HG03159 (cell line): ENCODE results near the gene ADM2.

Experiments
- ATAC-seq: cut with Tn5 transposase; IDR thresholded peaks from one replicate; pipeline ENCODE4 v1.9.1; 2021; ENCODE audit warnings: mild to moderate bottlenecking, moderate library complexity; ENCODE audit not compliant: unreplicated experiment

The ADM2 gene

DNA sequence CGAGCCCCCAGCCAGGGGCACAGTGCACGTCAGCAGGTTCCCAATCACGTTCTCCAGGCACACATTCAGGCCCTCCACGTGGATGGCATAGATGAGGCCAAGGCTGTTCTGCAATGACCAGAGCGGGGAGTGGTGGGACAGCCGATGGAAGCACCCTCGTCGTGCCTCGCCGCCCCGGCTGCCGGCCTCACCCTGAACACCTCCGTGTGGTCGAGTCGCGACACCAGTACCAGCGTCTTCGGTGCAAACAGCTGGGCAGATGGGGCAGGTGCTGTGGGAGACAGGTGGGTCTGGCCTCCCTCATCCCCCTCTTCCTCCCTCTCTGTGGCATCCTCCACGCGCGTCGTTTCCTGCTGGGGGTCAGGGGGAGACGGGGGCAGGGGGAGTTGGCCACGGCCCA lies 14.0 kb upstream of the ADM2 start:
- no peak for ATAC-seq

DNA sequence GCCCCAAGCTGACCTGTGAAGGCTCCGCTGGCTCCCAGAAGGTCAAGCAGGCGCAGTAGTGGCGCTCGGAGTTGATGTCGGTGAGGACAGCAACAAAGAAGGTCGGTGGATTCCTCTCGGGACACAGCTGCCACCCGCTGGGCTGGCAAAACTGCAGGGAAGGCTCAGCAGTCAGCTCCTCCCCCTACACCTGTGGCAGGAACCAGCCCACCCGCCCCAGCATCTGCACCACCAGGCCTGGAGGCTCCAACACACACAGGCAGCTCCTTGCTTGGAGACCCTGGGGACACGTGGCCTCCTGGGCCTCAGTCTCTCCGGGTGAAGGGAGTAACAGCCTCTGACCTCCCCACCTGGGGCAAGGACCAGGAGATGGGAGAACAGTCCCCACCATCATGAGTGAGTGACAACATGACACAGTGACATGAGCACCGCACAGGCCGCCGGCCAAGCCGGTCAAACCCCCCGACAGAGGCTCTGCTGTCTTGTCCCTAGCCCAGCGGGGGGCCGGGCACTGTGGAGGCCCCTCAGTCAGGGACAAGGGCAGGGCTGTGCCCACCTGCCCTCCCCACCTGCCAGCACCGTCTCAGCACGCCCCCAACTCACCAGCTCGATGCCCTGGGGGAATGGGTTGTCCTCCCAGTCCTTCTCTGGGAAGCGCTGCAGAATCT lies 13.4 kb upstream of the ADM2 start:
- ATAC-seq, result no peak

DNA sequence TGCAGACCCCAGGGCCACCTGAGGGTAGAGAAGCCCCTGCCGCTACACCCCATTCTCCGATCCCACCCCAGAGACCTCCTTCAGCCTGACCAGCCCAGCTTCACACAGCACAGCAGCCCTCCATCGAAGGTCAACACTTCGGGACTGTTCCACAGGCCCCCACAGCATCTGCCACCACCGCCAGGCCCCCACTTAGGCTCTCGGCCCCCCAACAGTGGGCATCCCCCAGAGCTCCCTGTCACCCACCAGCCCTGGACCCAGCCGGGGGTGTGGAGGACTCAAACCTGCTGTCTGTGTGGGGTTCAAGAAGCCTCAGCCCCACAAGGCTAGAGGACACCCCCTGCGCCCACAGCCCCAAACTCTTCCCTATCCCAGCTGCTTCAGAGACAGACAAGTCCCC lies 12.7 kb upstream of the ADM2 start:
- no peak for ATAC-seq

GRCh38 chr22:50469377-50470305 lies 11.7 kb upstream of the ADM2 start:
- ATAC-seq, result peak; percentile 56

DNA sequence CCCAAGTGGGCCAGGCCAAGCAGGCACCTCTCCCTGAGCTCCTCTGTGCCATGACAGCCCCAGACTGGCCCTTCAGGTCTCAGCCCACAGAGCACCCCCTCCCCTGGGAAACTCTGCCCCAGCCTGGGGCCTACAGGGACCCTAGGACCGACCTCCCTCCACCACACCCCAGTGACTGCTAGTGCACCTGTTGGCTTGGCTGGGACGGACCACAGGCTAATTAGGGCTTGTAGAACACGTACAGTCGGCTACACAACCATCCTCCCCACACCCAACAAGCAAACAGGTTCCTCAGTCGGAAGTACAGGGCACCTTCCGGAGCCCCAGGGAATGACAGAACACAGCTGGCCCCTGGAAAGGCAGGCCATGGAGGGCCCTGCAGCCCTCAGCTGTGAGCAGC lies 10.9 kb upstream of the ADM2 start:
- peak; percentile 7 for ATAC-seq

- no peak for ATAC-seq
Measured at GRCh38 chr22:50471197-50471847, 10.0 kb upstream of the ADM2 start.

GRCh38 chr22:50471962-50472361 lies 9.4 kb upstream of the ADM2 start:
- no peak for ATAC-seq

DNA sequence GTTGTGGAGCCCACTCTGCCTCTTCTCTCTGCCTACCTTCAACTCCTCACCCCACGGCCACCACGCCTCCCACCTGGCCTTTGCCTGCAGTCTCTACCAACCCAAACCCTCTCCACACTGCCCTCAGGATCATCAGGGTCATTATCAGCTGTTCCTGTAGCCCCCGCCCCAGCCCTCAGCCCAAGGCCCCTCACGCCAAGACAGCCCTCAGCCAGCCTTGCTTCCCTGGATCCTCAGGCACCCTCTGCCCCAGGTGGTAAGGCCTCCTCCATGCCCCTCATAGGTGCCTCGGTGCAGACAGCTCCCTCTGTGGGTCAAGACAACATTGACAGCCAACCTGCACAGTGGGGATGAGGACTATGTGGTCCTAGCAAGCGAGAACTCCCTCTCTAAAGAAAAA lies 8.3 kb upstream of the ADM2 start:
- no peak for ATAC-seq

GRCh38 chr22:50473855-50474671 lies 7.3 kb upstream of the ADM2 start:
- no peak for ATAC-seq

GRCh38 chr22:50474710-50475651 lies 6.4 kb upstream of the ADM2 start, which contains the start of gene SBF1:
TSS of gene SBF1 (minus strand) at chr22:50475035. CDS start at chr22:50474840, 195 bp downstream.
- peak; percentile 67 for ATAC-seq

DNA sequence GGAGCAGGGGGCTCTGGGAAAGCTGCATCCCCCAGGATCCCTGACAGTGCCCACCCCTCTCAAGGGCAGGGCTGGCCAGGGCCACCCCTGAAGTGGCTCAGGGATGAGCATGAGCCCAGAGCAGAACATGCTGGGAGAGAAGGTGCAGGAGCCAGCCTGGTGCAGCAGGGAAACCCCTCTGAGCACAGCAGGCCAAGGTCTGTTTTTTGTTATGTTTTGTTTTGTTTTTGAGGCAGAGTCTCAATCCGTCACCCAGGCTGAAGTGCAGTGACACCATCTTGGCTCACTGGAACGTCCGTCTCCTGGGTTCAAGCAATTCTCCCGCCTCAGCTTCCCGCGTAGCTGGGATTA lies 5.7 kb upstream of the ADM2 start:
- no peak for ATAC-seq

GRCh38 chr22:50476868-50477267 lies 4.5 kb upstream of the ADM2 start:
- ATAC-seq, result no peak

DNA sequence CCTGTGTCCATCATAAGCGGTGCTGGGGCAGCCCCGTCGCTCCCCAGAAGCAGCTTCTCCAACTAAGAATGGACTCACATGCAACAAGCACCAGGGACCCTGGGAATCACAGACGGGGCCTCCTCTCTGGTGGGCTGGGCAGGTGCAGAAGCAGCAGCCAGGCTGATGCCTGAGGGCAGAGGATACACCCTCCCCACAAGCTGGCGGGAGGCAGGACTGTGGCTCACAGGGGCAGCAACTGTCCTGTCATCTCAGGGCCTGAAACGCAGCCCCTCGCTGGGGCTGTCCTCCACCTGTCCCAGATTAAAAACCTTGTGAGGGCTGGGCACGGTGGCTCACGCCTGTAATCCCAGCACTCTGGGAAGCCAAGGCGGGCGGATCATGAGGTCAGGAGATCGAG lies 3.4 kb upstream of the ADM2 start:
- ATAC-seq, result no peak

GRCh38 chr22:50479721-50480120 lies 1.6 kb upstream of the ADM2 start:
- no peak for ATAC-seq

DNA sequence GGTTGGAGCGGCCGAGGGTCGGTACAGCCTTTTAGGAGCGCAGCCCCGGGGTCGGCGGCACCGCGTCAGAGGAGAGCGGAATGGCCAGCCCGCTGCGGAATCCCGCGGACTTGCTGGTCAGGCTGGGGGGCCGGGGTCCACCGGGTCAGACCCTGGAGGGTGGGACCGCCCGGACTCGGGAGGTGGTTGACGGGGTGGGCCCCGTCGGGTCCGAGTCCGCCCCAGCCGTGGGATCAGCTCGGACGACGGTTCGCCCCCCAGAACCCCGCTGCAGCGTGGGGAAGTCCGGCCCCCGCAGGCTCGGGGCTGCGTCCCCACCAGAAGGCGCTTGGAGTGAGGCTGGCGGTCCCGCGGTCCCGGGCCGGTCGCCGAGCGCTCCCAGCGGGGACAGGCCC lies 301 bp upstream of the ADM2 start:
- ATAC-seq, result no peak

GRCh38 chr22:50482107-50483074 lies 1.0 kb downstream of the ADM2 start:
- no peak for ATAC-seq

GRCh38 chr22:50483106-50483505 lies 1.8 kb downstream of the ADM2 start:
- no peak for ATAC-seq

DNA sequence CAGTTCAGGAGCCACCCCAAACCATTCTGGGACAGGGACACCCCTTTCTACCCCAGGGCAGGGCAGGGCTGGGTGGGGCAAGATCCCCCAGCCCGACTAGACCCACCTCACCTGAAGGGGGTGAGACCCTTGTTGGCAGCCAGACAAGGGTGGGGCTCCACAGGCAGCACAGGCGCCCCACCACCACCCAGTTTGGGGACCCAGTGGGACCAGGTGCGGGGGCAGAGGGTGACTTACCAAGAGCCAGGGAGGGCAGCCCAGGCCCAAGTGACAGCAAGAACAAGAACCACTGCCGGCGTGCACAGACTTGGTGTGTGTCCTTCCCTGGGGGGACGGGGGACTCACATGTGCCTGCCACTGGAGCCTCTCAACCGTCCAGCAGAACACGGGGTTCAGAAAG lies 2.2 kb downstream of the ADM2 start:
- no peak for ATAC-seq
